Measurements from ENCODE around the gene SUPT5H.
"Not testable (repeated sequence)": the region's sequence is repeated elsewhere in the genome, so short reads cannot be mapped to it uniquely, and the experiment has no call there.

The SUPT5H gene

DNA sequence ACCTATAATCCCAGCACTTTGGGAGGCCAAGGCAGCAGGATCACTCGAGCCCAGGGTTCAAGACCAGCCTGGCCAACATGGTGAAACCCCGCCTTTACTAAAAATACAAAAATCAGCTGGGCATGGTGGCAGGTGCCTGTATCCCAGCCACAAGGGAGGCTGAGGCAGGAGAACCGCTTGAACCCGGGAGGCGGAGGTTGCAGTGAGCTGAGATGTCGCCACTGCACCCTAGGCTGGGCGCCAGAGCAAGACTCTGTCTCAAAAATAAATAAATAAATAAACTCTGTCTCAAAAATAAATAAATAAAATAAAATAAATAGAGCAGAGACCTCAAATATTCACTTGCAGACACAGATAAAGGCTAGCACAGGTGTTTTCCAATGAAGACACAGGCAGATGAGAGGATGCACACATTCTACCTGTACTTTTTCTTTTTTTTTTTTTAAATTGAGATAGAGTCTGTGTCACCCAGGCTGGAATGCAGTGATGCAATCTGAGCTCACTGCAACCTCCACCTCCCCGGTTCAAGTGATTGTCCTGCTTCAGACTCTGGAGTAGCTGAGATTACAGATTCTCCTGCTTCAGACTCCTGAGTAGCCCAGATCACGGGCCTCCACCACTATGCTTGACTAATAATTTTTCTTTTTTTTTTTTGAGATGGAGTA, 7.0 kb upstream of the SUPT5H start:
- TF ChIP-seq, protein P1, sequence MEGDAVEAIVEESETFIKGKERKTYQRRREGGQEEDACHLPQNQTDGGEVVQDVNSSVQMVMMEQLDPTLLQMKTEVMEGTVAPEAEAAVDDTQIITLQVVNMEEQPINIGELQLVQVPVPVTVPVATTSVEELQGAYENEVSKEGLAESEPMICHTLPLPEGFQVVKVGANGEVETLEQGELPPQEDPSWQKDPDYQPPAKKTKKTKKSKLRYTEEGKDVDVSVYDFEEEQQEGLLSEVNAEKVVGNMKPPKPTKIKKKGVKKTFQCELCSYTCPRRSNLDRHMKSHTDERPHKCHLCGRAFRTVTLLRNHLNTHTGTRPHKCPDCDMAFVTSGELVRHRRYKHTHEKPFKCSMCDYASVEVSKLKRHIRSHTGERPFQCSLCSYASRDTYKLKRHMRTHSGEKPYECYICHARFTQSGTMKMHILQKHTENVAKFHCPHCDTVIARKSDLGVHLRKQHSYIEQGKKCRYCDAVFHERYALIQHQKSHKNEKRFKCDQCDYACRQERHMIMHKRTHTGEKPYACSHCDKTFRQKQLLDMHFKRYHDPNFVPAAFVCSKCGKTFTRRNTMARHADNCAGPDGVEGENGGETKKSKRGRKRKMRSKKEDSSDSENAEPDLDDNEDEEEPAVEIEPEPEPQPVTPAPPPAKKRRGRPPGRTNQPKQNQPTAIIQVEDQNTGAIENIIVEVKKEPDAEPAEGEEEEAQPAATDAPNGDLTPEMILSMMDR (IDR thresholded peaks at IDR 0.05; ENCODE audit: low read depth, low read length): no peak
- DNase-seq (ENCODE audit: extremely low read depth, low read depth): no peak

DNA sequence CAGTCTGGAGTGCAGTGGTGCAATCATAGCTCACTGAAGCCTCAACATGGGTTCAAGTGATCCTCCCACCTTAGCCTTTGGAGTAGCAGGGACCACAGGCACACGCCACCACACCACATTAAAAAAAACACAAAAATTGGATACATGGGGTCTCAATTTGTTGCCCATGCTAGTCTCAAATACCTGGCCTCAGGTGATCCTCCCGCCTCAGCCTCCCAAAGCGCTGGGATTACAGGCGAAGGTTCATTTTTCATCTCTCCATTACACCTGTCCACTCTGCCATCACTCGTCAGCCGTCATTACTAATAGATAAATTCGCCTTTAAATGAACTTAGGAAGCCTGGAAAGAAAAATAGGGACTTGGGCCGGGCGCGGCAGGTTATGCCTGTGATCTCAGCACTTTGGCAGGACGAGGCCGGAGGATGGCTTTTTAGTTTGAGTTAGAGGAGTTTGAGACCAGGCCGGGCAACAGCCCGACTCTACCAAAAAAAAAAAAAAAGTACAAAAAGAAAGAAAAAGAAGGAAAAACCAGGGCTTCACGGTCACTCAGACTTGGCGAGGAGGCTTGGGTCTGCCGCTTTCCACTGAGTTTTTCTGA, 685 bp upstream of the SUPT5H start:
- TF ChIP-seq, protein P1 (IDR thresholded peaks at IDR 0.05; ENCODE audit: low read depth, low read length): no peak
- no peak for DNase-seq (ENCODE audit: extremely low read depth, low read depth)

DNA sequence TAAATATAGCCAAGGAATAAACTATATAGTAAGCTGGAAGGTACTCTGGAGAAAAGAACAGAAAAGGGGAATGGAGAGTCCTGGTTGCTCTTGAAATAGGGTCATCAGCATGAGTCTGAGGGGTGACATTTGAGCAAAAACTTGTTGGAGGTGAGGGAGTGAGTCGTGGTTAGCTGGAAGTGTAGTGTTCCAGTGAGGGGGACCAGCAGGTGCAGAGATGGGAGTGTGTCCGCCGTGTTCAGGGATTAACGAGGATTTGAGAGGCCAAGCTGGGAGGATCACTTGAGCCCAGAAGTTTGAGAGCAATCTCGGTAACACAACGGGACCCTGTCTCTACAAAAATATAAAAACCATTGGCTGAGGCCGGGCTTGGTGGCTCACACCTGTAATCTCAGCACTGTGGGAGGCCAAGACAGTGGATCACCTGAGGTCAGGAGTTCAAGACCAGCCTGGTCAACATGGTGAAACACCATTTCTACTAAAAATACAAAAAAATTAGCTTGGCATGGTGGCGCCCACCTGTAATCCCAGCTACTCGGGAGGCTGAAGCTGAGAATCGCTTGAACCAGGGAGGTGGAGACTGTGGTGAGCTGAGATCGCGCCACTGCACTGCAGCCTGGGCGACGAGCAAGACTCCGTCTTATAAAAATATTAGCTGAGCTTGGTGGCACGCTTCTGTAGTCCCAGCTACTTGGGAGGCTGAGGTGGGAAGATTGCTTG, 1.1 kb downstream of the SUPT5H start:
- TF ChIP-seq, protein P1 (IDR thresholded peaks at IDR 0.05; ENCODE audit: low read depth, low read length): no peak
- DNase-seq (ENCODE audit: extremely low read depth, low read depth): no peak

DNA sequence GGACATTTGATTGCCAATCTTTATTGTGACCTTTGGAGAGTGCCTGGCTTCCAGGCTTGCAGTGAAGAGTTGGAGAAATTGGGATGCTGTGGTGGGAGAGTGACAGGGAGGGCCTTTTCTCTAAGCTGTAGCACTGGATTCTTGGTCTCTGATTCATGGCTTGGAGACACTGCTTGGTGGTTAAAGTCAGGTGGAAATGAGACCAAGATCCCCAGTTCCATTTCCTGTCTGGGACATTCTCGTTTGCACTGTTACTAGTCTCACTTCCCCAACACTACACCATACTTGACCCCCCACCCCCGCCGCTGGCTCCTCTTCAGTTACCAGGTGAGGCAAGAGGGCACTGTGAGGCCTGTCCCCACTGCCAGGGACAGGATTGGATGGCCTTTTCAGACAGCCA, 2.9 kb downstream of the SUPT5H start:
- TF ChIP-seq, protein P1 (IDR thresholded peaks at IDR 0.05; ENCODE audit: low read depth, low read length): no peak
- no peak for DNase-seq (ENCODE audit: extremely low read depth, low read depth)

DNA sequence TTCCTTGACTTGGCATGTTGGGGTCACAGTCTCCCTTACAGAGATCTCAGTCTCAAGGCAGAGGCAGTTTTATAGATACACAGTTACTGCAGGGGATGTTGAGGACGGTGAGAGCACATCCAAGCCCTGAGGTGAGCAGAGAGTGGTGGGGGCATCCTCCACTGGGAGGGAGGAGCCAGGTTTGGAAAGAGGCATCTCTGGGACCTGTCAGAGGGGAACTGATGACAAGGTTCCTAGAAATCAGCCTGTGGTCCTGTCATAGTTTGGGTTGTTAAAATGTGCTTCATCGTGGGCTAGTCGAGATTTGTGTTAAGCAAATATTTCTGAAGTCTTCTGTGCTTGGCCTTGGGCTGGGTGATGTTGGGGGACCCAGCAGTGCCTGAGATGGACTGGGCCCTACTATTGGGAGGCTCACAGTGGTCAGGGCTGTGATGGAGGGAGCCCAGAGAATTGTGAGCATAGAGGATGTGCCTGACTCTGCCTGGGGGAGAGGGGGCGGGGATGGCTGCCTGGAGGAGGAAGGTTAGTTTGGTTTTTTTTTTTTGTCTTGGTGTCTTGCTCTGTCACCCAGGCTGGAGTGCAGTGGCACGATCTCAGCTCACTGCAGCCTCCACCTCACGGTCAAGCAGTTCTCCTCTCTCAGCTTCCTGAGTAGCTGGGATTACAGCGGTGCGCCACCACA, 3.9 kb downstream of the SUPT5H start:
- TF ChIP-seq, protein P1 (IDR thresholded peaks at IDR 0.05; ENCODE audit: low read depth, low read length): no peak
- no peak for DNase-seq (ENCODE audit: extremely low read depth, low read depth)

DNA sequence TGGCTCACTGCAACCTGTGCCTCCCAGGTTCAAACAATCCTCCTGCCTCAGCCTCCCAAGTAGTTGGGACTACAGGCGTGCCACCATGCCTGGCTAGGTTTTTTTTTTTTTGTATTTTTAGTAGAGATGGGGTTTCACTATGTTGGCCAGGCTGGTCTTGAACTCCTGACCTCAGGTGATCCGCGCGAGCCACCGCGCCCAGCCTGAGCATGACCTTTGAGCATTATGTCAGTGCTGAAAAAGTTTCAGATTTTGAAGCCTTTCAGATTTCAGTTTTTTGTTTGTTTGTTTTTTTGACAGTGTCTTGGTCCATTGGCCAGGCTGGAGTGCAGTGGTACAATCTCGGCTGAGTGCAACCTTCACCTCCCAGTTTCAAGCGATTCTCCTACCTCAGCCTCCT, 5.9 kb downstream of the SUPT5H start:
- DNase-seq (ENCODE audit: extremely low read depth, low read depth): not testable (repeated sequence)

DNA sequence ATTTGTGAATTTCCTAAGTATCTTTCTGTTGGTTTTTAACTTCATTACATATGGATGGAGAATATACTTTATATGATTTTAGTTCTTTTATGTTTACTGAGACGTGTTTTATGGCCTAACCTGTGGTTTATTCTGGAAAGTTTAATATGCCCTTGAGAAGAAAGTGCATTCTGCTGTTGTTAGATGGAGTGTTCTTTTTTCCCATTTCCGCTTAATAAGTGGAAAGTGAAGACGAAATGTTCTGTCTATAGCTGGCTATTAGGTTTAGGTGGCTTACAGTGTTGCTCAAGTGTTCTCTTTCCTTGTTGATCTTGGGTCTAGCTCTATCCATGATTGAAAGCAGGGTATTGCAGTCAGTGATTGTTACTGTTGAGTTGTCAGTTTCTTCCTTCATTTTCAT, 18.0 kb downstream of the SUPT5H start:
- no peak for DNase-seq (ENCODE audit: extremely low read depth, low read depth)
- TF ChIP-seq, protein P1 (IDR thresholded peaks at IDR 0.05; ENCODE audit: low read depth, low read length): no peak
